ENCODE measurements around the gene HOXD4.

- TF ChIP-seq TEAD4 (IDR thresholded peaks at IDR 0.05; ENCODE audit: borderline replicate concordance, insufficient read depth): no peak
- no peak for TF ChIP-seq YY1 (IDR thresholded peaks at IDR 0.05; ENCODE audit: low read depth)
- no peak for TF ChIP-seq USF2 (IDR thresholded peaks at IDR 0.05; ENCODE audit: borderline replicate concordance, low read depth, low read length)
- no peak for TF ChIP-seq EZH2phosphoT487 (IDR thresholded peaks at IDR 0.05; ENCODE audit: borderline replicate concordance, low read depth)
- TF ChIP-seq MAX (IDR thresholded peaks at IDR 0.05; ENCODE audit: low read depth): no peak
- no peak for TF ChIP-seq CTCF (IDR thresholded peaks at IDR 0.05)
- TF ChIP-seq TAF1 (IDR thresholded peaks at IDR 0.05; ENCODE audit: borderline replicate concordance, low read depth, low read length): no peak
- TF ChIP-seq RAD21 (IDR thresholded peaks at IDR 0.05; ENCODE audit: low read length): no peak
- TF ChIP-seq CHD2 (IDR thresholded peaks at IDR 0.05; ENCODE audit: low read length, partially characterized antibody): no peak
Observed at GRCh38 chr2:176187200-176187898, 36.0 kb downstream of the HOXD4 start.

Measured in SK-N-SH (cell line).